CD4-positive, alpha-beta T cell treated with Interleukin-6 for 4 hours (primary cell): ENCODE results near the gene TMEM204.
A peak's percentile ranks its signal among the peaks of the same experiment; 100 is the strongest.

ENCODE experiments used
- DNase-seq: peaks from one replicate; pipeline ENCODE4 v3.0.0-alpha.2; 2020; ENCODE audit warnings: mixed read lengths

Gene TMEM204

DNA sequence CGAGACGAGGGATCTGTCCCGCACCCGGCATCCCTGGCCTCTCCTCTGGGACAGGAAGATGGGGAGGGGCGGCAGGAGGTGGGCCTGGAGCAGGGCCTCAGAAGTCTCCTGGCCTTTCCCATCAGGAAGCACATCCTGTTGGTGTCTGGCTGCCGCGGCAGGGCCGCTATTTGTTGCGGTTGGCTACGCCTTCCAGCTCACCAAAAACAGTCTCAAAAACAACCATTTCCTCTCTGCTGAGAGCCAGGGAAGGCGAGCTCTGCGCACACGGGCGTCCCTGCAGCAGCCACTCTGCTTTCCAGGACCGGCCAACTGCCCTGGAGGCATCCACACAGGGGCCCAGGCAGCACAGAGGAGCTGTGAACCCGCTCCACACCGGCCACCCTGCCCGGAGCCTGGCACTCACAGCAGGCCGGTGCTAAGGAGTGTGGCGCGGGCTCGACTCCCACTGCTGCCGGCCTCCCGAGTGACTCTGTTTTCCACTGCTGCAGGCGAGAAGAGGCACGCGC, at the start of gene TMEM204:
TSS of gene TMEM204 (plus strand) at position 224 of the 509 bp plus-strand sequence. CDS start 610 bp downstream, outside the sequence.
- peak; percentile 71 for DNase-seq

DNA sequence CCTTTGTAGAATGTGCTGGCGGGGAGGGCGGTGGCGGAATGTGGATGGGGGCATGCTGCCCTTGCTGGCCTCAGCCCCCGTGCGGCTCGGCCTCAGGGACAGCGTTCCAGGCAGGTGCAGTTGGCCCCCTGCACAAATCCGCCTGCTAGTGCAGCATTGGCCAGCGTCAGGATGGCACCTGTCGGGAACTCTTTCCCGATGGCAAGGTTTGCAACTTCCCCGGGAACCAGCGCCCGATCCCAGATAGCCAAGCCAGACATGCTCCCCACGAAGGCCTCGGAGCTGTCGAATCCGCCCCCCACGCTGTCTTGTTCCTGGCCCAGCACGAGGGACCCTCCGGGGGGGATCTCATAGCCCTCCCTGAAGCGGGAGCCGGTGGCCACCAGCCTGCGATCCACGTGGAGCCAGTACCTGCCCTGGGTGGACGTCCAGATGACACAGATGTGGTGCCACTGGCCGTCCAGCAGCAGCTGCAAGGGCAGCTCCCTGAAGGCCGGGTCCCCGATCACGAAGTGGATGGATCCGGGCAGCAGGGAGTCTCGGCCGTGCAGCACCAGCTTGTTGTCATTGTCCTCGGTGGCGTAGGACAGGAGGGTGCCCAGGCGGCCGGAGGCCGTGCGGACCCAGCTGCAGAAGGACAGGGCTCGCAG, 47.5 kb upstream of the TMEM204 start:
- DNase-seq: no peak

DNA sequence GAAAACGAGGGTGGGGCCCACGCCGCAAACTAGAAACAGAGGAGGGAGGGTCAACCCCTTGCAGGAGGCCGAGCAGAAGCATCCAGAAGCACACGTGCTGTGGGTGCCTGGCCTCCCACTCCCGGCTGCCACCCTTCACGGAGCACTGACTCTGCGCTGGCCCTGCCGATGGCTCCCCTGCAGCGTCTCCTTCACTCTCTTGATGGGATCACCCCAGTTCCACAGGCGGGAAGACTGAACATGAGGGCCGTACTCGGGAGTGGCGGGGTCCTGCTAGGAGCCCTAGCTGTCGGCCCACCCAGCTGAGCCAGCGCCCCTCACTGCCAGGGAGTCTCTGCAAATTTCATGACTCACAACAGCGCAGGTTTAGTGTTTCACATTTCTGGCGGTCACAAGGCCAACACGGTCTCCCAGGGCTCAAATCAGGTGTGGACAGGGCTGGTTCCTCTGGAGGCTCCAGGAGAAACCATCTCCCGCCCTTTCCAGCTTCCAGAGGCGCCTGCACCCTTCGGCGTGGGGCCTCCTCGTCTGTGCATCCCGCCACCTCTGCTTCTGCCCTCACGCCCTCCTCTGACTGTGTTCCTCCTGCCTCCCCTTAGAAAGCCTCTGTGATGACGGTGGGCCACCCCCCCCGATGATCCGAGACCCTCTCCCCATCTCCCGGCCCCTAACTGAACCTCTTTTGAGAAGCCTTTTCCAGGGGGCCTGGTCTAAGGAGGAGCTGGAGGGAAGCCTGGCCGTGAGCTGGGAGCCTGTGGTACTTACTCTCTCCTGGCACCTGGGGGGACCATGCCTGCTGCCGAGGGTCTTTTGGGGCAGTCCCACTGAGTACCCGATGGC, 46.7 kb upstream of the TMEM204 start:
- DNase-seq: no peak

DNA sequence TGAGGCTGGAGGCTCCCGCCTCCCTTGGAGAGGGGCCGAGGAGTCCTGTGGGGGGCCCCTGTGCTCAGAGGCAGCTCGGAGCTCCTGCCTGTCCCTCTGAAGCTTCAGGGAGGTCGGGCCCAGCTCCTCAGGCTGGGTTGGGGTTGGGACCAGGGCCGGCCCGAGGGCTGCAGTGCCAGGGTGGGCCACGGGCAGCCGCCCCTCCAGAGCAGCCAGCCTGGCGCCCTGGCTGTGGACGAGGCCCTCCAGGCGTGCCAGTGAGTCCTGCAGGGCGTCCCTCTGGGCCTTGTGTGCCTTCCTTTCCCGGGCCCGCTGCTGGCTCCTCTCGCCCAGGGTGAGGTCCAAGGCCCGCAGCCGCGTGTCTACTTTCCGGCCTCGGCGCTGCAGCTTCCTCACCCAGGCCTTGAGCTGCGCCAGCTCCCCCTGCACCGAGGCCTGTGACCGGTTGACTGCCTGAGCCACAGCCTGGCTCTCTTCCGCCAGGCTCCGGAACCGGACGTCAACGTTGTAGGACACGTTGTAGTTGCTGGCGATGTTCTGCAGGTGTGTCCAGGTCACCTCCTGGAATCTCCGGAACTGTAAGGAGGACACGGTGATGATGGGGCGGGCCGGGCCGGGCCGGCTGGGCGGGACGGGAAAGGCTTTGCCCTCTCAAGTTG, 45.9 kb upstream of the TMEM204 start:
- DNase-seq: no peak

DNA sequence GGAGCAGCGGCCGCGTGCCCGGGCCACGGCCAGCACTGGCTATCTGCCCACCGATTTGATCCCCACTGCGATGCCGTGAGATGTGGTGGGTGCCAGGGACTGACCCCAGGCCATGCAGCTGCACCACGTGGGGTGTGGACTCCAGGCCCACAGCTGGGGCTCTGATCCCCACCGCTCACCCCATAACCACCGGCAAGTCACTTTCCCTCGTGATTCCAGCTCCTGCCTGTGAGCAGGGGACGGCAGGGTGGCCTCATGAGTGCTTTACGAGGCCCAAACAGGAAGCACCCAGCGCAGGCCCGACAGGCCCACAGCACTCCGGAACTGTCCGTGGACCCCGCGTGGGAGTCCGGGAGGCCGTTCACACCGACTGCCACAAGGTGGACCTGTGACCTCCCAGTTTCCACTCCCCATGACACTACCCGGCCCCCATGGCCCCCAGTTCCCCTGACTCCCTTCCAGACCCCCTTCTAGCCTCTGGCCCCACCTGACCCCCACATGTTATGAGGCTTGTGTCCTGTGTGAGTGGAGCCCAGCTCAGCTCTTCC, 45.3 kb upstream of the TMEM204 start:
- no peak for DNase-seq

DNA sequence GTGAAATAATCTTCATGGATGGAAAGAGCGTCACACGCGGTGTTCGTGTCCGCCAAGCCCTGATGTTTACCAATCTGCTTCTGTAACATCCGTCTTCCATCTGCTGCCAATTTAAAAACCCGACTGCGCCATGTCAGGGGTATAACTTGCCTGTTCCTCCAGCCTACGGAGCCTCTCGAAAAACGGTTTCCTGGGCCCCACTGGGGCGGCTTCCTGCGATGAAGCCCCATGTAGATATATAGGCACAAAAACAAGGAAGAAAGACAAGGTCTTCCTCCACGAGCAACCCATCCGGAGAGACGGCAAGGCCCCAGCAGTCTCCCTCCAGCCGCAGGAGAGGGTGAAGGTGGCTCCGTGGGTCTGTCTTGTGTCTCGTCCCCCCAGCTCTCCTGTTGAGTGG, 44.8 kb upstream of the TMEM204 start, which contains the start of gene PTX4:
TSS of gene PTX4 (minus strand) at position 326 of the 400 bp plus-strand sequence. CDS start at position 291, 35 bp downstream.
- no peak for DNase-seq

DNA sequence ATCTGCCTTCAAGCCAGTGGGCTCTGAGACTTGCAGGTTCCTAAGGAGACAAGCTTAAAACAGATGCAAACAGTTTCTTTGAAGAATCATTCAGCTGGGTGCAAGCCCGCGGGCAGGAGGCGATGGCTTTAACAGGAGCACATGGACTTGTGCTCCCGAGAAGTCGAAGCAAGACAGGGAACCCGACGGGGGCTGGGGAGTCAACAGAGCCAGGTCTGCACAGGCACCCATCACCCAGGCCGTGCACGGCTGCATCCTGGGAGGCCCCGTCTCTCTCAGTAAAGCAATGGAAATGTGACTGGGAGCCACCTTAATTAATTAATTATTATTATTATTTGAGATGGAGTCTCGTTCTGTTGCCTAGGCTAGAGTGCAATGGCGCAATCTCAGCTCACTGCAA, 44.4 kb upstream of the TMEM204 start:
- no peak for DNase-seq

DNA sequence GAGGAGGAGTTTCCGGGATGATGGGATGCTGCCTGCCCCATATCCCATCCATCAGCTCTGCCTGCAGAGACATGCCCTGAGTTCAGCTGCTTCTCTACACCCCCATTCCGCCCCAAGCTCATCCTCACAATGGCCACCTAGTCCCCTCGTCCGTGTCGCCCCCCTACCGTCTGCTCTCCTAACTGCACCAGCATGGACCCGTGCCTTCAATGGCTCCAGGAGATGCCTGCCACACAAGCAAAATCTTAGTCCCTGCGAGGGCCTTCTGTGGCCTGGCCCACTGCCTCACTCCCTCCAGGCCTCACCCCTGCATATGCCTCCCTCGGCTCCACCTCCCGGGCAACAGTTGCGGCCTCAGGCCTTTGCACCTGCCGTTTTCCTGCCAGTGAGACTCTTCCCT, 42.1 kb upstream of the TMEM204 start:
- no peak for DNase-seq

DNA sequence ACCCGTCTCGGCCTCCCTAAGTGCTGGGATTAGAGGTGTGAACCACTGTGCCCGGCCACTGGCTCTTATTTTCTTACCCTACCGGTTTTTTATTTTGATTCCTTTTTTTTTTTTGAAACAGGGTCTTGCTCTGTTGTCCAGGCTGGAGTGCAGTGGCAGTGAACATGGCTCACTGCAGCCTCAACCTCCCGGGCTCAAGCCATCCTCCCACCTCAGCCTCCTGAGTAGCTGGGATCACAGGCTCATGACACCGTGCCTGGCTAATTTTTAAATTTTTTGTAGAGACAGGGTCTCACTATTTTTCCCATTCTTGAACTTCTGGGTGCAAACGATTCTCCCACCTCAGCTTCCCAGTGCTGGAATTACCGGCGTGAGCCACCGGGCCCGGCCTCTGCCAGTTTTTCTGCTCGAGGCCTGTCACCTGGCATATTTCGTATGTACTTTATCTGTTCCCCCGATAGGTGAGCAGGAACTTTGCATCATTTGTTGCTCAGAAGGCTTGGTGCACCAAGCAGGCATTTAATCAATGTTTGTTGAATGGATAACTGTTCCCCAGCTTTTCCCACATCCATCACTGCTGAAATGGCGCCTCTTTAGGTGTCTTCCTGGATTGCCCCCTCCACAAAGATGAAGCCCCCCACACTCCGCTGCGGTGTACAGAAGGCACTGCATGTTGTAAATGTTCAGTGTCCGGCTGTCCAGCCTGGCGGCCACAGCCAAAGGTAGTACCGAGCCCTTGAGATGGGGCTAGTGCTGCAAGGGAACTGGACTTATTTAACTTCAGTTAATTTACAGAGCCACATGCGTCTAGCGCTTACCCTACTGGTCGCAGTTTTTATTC, 41.2 kb upstream of the TMEM204 start:
- no peak for DNase-seq

DNA sequence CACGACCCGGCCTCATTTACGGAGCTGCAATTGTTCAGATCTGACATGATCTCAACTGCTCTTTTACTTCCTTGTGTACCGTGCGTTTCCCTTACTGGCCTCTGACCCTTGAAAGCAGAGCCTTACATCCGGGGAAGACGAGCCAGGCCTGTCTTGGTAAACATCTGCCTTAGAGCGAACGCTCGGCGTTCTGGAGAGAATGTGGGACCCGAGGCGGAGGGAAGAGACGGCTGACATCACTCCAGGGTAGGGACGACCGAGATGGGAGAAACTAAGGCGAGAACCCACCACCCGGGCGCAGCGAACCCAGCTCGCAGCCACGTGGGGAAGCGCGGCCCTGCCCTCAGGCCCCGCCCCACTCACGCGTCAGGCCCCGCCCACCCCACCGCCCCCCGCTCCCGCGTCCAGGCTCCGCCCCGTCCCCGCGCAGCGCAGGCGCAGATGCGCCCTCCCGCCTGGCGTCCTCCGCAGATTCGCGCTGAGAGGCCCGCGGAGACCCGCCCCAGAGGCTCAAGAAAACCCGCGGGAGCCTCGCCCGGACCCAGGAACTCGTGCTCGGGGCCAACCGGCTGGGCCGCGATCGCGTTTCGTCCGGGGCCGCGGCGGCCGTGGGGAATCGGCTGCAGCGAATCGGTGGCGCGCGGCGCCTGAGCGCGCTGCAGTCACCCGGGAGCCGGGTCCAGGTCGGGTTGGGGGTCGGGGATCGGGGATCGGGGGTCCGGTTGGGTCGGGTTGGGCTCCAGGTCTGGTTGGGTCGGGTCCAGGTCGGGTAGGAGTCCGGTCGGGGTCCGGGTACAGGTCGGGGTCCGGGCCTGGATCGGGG, 40.3 kb upstream of the TMEM204 start, which contains the start of gene TELO2:
TSS of gene TELO2 (plus strand) at position 438 of the 823 bp plus-strand sequence. CDS start 922 bp downstream, outside the sequence.
- DNase-seq: peak; percentile 92

DNA sequence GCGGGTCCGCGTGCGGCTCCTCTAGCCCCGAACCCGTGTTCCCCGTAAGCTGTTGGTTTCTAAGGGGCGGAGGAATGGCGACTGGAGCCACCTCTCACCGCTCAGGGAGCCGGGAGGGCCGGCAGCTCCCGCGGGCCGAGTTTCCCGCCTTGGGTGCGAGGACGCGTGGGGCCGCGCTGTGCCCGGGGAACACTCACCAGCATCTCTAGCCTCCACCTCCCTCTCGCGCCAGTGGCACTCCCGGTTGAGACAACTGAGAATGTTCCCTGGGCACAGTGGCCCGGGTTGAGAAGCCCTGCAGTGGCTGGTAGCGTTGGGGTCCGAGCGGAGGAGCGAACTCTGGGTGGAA, 39.7 kb upstream of the TMEM204 start:
- DNase-seq: no peak

DNA sequence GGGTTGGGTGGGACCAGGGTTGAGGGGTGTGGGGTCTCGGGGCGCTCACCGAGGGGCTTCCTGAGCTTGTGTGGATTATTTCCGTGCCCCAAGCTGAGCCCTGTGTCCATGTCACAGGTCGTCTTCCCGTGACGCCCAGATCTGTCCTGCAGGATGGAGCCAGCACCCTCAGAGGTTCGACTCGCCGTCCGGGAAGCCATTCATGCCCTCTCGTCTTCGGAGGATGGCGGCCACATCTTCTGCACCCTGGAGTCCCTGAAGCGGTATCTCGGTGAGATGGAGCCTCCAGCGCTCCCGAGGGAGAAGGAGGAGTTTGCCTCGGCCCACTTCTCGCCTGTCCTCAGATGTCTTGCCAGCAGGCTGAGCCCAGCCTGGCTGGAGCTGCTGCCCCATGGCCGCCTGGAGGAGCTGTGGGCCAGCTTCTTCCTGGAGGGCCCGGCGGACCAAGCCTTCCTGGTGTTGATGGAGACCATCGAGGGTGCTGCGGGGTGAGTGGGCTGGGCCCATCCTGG, 39.3 kb upstream of the TMEM204 start:
- DNase-seq: no peak

DNA sequence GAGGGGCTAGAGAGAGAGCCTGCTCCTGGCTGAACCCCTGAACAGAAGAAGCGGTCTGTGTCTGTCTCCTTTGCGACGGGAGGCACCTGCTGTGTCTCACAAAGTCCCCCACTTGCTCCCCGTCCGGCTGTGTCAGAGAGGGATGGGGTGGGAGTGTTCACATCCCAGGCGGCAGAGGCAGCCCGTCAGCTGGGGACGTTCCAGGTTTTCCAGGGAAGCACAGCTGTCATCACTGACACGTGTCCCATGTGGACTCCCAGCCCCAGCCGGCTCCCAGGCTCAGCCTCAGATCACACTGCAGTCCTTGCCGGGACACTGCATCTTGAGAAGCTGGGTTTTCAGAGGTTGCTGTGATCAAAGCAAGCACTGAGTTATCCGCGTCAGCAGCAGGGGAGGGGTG, 38.8 kb upstream of the TMEM204 start:
- DNase-seq: no peak

DNA sequence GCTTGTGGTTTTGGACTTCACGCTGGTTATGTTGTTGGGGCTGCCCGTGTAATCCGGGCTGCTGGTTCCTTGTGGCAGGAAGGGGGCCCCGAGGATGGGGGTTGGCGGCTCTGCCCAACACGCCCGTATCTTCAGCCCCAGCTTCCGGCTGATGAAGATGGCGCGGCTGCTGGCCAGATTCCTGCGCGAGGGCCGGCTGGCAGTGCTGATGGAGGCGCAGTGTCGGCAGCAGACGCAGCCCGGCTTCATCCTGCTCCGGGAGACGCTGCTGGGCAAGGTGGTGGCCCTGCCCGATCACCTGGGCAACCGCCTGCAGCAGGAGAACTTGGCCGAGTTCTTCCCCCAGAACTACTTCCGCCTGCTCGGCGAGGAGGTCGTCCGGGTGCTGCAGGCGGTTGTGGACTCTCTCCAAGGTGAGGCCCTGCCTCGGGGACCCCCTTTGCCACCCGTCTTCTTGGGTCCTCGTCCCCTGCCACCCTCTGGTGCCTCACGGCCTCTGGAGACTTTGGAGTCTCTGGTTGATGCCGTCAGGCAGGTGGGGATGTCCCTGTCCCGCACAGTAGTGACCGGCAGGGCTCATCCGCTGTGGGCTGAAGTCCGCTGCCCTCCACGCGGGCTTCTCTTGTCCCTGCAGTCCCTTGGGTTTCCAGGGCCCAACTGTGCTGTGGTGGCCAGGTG, 38.1 kb upstream of the TMEM204 start:
- DNase-seq: no peak

DNA sequence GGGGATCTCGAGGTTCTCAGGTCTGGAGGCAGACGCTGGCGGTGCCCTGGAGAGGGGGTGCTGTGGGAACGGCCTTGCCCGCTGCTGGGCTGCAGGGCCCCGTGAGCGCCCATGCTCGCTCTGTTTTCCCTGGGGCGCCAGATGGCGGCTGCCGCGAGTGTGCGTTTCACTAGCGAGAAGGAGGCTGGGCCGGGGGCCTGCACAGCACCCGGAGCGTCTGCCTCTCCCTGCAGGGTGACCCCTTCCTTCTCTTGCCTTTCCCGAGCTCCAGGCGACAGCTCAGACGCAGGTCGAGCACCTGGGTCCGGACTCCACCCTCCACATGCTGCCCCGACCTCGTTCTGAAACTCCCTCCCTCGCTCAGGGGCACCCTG, 37.6 kb upstream of the TMEM204 start:
- no peak for DNase-seq

DNA sequence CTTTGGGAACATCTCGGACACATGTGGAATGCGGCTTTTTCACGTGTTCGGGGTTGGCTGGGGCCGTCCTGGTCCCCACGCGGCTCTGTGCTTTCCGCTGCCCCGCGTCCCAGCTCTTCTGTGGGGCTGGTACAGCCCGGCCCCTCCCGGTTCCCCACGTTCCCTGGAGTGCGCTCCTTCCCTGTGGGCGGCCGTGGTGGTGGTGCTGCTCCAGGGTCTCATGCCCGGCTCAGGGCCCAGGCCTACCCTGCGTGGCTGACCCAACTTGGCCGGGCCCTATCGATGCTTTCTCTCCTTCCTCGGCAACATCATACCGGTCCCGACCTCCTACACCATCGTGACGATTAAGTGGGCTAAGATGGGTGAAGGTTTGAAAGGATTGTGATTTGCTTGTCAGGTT, 37.0 kb upstream of the TMEM204 start:
- no peak for DNase-seq

DNA sequence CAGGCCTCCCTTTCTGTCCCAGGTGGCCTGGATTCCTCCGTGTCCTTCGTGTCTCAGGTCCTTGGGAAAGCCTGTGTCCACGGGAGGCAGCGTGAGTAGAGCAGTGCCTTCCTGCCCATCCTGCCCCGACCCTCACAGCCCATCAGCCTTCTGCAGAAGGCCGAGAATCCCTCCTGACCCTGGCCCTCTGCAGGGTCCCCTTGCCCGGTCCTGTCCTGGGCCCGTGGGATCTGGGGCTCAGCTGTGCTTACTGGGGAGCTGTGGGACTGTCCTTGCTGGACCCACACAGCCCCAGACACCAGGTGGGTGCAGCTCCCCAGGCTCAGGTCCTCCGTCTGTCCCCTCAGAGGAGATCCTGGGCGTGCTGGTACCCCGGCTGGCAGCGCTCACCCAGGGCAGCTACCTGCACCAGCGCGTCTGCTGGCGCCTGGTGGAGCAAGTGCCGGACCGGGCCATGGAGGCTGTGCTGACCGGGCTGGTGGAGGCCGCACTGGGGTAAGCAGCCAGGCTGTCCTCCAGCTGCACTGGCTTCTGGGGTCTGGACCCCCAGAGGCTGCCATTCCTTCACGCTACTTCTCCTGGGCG, 36.4 kb upstream of the TMEM204 start:
- no peak for DNase-seq

DNA sequence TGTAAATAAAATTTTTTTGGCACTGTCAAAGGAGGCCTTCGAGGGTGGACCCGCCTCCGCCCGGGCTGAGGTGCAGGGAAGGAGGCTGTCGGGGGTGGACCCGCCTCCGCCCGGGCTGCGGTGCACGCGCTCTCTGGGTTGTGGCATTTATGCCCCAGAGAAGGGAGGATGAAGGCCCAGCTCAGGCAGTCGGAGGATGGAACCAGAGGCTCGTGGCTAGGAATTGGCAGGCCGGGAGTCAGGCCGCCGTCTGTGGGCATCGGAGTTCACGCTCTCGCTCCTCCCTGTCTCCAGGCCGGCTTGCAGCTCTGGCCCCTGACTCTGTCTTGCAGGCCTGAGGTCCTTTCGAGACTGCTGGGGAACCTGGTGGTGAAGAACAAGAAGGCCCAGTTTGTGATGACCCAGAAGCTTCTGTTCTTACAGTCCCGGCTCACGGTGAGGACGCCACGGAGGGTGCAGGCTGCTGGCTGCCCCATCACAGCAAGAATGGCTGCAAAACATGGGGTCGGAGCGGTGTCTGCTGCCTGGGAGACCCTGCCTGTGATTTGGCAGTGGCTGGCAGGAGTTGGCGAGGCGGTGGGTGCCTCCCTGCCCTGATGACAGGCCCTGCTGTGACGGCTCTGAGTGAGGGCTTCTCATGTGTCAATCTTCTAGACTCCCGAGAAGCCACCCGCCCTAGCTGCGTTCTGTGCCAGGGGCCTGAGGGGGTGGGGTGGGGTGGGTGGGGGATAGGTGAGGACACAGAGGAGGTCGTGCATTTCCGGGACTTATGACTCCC, 34.4 kb upstream of the TMEM204 start:
- no peak for DNase-seq

DNA sequence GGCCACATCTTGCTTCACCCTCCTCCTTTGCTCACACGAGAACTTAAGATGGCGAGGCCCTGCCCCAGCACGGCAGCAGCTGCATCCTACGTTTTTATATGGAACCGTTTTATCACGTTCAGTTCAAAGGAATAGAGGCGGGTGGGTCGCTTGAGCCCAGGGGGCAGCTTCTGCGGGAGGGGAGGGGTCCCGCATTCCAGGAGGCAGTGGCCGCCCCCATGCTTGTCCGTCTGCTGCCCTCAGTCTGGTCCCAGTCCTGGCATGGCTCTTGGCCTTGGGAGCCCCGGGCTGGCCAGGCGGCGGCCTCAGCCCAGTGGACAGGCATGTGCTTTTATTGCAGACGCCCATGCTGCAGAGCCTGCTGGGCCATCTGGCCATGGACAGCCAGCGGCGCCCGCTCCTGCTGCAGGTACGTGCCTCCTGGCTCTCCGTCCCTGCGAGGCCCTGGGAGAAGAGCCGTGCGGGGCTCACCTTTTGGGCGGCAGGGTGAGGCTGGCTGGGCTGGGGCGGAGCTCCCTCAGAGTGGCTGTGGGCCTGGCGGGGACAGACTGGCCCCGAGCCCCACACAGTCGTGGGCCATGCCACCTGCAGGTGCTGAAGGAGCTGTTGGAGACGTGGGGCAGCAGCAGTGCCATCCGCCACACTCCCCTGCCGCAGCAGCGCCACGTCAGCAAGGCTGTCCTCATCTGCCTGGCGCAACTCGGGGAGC, 33.6 kb upstream of the TMEM204 start:
- DNase-seq: no peak
